Activated T-cell treated with anti-CD3 and anti-CD28 coated beads, Interleukin-2, amount 50 U/mL, for 1 hour (primary cell): ENCODE data around the gene ELANE.
"Not testable (repeated sequence)": the region's sequence is repeated elsewhere in the genome, so short reads cannot be mapped to it uniquely, and the experiment has no call there.

Source experiments
- DNase-seq: peaks from one replicate; pipeline ENCODE4 v3.0.0-alpha.2; 2020

Gene ELANE

GRCh38 chr19:814152-815078 is 37.7 kb upstream of the ELANE start:
- no peak for DNase-seq

- DNase-seq: no peak
These were observed 36.9 kb upstream of the ELANE start for GRCh38 chr19:815079-815774.

DNA sequence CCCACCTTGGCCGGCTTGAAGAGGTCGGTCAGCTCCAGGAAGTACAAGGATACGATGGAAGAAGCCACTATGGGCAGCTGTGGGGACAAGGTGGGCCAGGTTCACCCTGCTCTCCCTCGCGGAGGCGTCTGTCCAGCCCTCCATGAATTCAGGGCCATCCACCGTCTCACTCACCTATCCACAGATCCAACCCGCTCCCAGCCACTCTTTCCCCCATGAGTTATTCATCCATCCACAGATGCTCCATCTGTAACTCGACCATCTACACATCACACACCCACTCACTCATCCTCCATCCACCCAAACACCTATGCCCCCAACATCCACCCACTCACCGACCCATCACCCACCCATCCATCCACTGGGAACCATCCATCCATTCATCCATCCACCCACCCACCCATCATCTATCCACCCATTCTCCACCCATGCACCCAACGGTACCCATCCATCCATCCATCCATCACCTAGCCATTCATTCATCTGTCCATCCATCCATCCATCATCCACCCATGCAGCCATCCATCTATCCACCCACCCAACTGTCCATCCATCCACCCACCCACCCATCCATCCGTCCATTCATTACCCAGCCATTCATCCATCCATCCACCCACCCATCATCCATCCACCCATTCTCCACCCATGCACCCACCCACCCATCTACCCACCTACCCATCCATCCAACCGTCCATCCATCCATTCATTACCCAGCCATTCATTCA is 36.2 kb upstream of the ELANE start:
- no peak for DNase-seq

DNA sequence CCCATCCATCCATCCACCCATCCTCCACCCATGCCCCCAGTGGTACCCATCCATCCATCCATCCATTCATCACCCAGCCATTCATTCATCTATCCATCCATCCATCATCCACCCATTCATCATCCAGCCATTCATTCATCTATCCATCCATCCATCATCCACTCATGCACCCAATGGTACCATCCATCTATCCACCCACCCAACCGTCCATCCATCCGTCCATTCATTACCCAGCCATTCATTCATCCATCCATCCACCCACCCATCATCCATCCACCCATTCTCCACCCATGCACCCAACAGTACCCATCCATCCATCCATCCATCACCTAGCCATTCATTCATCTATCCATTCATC is 35.6 kb upstream of the ELANE start:
- no peak for DNase-seq

GRCh38 chr19:820212-820611 is 31.9 kb upstream of the ELANE start:
- DNase-seq: not testable (repeated sequence)

DNA sequence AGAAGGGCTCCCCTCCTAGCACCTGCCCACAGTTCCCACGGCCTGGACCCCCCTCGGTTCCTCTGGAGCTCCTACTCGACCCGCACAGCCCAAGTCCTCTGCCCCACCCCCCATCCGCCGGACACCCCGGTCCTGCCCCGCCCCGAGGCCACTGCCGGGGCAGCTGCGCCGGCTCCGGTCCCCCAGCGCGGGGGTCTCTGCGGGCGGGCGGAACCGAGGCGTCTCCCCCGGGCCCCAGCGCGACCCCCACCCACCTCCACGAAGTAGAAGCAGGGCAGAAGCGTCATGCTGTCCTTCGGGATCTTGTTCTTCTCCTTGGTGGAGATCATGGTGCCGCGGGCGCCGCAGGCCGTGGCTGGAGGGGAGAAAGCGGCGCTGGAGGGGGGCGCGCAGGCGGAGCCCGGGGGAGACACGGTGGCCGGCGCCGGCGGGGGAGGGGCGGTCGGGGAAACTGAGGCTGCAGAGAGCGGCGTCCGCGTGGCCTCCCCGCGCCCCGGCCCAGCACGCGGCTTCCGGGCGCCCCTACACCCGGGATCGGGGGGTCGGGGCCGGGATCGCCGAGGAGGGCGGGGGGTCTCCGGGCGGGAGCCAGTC is 30.8 kb upstream of the ELANE start:
- DNase-seq: no peak

GRCh38 chr19:821825-822503 is 30.1 kb upstream of the ELANE start, which contains the start of gene PLPPR3:
Gene PLPPR3 (minus strand): TSS chr19:821955. CDS start chr19:821559, 396 bp downstream.
- DNase-seq: no peak

DNA sequence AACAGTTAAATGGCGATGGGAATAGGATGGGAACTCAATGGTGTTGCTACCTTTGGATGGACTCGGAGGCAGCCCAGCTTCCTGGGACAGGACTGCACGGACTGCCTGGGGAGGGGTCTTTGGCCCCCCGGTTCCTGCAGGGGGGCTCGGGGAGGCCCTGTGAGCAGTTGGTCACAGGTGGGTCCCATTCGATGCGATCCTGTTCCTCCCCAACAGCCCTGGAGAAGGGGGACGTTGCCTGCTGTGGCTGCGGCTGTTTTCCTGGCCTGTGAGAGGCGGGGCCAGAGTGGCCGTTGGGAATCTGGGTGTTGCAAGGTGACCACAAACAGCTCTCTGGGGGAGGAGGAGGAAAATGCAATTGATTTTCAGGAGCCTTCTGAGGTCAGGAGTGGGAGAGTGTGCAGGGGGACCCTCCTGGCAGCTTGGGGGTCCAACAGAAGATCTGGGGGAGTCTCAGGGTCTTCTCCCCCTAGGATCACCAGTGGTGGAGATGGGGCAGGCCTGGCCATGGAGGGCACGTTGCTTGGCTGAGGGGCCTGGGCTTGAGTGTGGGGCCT is 28.5 kb upstream of the ELANE start:
- DNase-seq: no peak

DNA sequence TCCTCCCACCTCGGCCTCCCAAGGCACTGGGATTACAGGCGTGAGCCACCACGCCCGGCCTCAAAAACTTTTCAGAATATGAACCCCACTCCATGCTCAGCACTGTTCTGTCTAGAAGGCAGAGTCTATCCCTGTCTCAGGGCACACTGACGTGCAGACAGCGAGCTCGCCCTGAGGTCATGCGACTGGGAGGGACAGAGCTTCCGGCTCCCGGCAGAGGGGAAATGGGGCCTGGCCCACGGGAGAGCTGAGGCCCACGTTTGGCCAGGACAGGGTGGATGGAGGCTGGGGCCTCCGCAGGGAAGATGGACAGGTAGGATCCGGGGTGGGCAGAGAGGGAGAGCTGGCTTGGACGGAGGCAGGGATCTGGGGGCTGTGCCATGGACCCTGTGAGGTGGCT is 27.2 kb upstream of the ELANE start:
- no peak for DNase-seq

- no peak for DNase-seq
These were observed 26.0 kb upstream of the ELANE start for GRCh38 chr19:825897-826644.

DNA sequence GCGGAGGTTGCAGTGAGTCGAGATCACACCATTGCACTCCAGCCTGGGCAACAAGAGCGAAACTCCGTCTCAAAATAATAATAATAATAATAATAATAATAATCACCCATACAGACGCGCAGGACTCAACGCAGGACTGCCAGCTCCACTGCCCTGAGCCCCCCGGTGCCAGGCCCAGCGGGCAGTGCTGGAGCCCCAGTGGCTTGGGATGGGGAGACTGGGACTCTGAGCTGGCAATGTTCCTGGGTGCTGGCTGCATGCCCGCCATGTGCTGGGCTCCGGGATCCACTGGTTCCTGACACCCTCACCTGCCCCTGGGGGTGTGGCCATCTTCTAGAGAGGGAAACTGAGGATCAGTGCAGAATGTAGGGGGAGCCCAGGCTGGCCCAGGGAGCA is 24.8 kb upstream of the ELANE start:
- DNase-seq: no peak

- DNase-seq: no peak
These were observed 24.3 kb upstream of the ELANE start, which contains the start of gene AZU1 for GRCh38 chr19:827710-828321. Gene AZU1 (plus strand): TSS chr19:827837. CDS start chr19:827847, 10 bp downstream.

- no peak for DNase-seq
These were observed 22.9 kb upstream of the ELANE start for GRCh38 chr19:829129-829758.

GRCh38 chr19:831407-832369 is 20.4 kb upstream of the ELANE start:
- DNase-seq: no peak

DNA sequence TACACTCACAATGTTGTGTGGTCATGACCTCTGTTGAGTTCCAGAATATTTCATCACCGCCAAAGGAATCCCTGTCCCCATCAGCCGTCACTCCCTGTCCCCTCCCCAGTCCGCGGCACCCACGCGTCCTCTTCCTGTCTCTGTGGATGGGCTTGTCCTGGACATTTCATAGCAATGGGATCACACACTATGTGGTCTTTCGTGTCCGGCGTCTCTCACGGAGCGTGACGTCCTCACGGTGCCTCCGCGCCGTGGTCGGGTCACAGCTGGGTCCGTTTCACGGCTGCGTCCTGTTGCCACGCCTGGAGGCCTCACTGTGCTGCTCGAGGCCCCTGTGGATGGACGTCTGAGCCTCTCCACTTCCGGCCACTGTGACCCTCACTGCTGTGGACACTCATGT is 17.9 kb upstream of the ELANE start:
- no peak for DNase-seq

- no peak for DNase-seq
These were observed 16.8 kb upstream of the ELANE start for GRCh38 chr19:835210-835810.

GRCh38 chr19:840519-841206 is 11.4 kb upstream of the ELANE start, which contains the start of gene PRTN3:
Gene PRTN3 (plus strand): TSS chr19:840999. CDS start chr19:841009, 10 bp downstream.
- no peak for DNase-seq

GRCh38 chr19:842802-843179 is 9.3 kb upstream of the ELANE start:
- not testable (repeated sequence) for DNase-seq
